ENCODE data around the gene HACD2. TPM values are rescaled to one million over a fixed set of nuclear protein-coding genes. Genes with fewer than 3 reads are reported as not detected.

The HACD2 gene
- total and polyA plus RNA-seq, 9 of the 15 experiments (the other 6 are each of a cell fraction or from before 2014, with no cell fraction given) = 1.3 to 10.5 (median 3.8) TPM

DNA sequence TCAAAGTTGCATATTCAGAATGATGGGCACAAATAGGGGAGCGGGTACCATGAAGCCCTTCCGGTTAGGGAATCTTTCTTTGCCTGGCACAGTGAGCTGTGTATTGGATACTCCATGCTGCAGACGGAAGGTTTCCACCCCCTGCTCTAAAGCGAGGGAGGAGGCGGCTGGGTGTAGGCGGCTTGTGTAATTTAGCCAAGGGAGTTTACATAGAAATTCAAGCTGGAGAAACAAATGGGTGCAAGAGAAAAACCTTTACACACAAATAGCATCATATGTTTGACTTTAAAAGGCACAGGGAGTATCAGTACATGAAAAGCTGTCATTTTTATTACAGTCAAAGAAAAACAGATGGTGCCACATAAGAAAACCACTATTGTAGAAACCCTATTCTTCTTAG, 76.7 kb downstream of the HACD2 start (continued):
- no peak for TF ChIP-seq RBM14 (IDR thresholded peaks at IDR 0.05; ENCODE audit: borderline replicate concordance, insufficient read depth, low read depth, low read length)
- TF ChIP-seq POLR2AphosphoS2 (IDR thresholded peaks at IDR 0.05; ENCODE audit: low read length) = no peak

DNA sequence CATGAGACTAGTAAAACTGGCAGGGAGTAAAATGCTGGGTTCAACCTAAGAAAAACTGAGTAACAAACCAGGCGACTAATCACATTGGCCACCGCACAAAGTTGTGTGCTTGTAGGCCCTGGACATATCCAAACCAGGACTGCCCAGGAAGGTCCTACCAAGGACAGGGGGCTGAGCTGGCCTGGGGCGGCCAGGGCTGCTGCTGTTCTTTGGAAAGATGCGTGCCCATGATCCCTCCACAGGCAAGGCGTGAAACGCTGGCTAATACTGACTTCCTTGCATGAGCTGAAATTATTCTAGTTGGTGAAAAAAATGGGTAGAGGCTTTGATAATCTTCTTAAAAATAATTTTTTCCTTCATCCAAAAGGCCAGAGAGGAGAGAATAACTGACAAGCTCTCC, 79.0 kb downstream of the HACD2 start:
- TF ChIP-seq DMBX1 (CRISPR knock-in tag; IDR thresholded peaks at IDR 0.05; ENCODE audit: borderline replicate concordance) (no peak), CAMTA2 (CRISPR knock-in tag; conservative IDR thresholded peaks at IDR 0.05) (no peak), ETS2 (tag; IDR thresholded peaks at IDR 0.05; ENCODE audit: borderline replicate concordance, poor library complexity, severe bottlenecking) (no peak), ZNF445 (CRISPR knock-in tag; IDR thresholded peaks at IDR 0.05; ENCODE audit: low read depth) (no peak), HNRNPUL1 (IDR thresholded peaks at IDR 0.05; ENCODE audit: low read length) (no peak), NFE2 (IDR thresholded peaks at IDR 0.05; ENCODE audit: low read depth) (no peak), CSDE1 (IDR thresholded peaks at IDR 0.05) (no peak), POLR2AphosphoS5 (IDR thresholded peaks at IDR 0.05; ENCODE audit: control insufficient read depth, insufficient read depth, low read depth, low read length) (no peak), PURB (CRISPR knock-in tag; IDR thresholded peaks at IDR 0.05; ENCODE audit: low read depth) (no peak), ARID1B (IDR thresholded peaks at IDR 0.05) (no peak), ZBTB7A (IDR thresholded peaks at IDR 0.05; ENCODE audit: borderline replicate concordance, control insufficient read depth, low read depth, low read length) (no peak), CREBBP (IDR thresholded peaks at IDR 0.05; ENCODE audit: low read depth, low read length) (no peak), ZBTB1 (CRISPR knock-in tag; IDR thresholded peaks at IDR 0.05; ENCODE audit: borderline replicate concordance, low read depth) (no peak)
- TF ChIP-seq, protein P1, sequence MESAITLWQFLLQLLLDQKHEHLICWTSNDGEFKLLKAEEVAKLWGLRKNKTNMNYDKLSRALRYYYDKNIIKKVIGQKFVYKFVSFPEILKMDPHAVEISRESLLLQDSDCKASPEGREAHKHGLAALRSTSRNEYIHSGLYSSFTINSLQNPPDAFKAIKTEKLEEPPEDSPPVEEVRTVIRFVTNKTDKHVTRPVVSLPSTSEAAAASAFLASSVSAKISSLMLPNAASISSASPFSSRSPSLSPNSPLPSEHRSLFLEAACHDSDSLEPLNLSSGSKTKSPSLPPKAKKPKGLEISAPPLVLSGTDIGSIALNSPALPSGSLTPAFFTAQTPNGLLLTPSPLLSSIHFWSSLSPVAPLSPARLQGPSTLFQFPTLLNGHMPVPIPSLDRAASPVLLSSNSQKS (CRISPR knock-in tag; IDR thresholded peaks at IDR 0.05) = no peak
- TF ChIP-seq, protein P2, sequence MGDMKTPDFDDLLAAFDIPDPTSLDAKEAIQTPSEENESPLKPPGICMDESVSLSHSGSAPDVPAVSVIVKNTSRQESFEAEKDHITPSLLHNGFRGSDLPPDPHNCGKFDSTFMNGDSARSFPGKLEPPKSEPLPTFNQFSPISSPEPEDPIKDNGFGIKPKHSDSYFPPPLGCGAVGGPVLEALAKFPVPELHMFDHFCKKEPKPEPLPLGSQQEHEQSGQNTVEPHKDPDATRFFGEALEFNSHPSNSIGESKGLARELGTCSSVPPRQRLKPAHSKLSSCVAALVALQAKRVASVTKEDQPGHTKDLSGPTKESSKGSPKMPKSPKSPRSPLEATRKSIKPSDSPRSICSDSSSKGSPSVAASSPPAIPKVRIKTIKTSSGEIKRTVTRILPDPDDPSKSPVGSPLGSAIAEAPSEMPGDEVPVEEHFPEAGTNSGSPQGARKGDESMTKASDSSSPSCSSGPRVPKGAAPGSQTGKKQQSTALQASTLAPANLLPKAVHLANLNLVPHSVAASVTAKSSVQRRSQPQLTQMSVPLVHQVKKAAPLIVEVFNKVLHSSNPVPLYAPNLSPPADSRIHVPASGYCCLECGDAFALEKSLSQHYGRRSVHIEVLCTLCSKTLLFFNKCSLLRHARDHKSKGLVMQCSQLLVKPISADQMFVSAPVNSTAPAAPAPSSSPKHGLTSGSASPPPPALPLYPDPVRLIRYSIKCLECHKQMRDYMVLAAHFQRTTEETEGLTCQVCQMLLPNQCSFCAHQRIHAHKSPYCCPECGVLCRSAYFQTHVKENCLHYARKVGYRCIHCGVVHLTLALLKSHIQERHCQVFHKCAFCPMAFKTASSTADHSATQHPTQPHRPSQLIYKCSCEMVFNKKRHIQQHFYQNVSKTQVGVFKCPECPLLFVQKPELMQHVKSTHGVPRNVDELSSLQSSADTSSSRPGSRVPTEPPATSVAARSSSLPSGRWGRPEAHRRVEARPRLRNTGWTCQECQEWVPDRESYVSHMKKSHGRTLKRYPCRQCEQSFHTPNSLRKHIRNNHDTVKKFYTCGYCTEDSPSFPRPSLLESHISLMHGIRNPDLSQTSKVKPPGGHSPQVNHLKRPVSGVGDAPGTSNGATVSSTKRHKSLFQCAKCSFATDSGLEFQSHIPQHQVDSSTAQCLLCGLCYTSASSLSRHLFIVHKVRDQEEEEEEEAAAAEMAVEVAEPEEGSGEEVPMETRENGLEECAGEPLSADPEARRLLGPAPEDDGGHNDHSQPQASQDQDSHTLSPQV (IDR thresholded peaks at IDR 0.05) = no peak
- Histone ChIP-seq H4K20me1 (replicated peaks; ENCODE audit: control insufficient read depth, insufficient read depth, low read length) (no peaks in the 10 kb centered on the region), H3K4me1 (replicated peaks in 1 of 2; ENCODE audit: control insufficient read depth in 2 of 2, insufficient read depth in 2 of 2, low read length in 2 of 2) (no peaks in the 10 kb centered on the region), H3K36me3 (ENCODE audit: control insufficient read depth, insufficient read depth, low read length) (no peaks in the 10 kb centered on the region), H2AFZ (ENCODE audit: low read depth, low read length) (no peak overlapping the region), H3K9ac (ENCODE audit: insufficient read depth in 1 of 2, low read depth in 2 of 2, low read length in 2 of 2) (no peak overlapping the region), H3K27me3 (ENCODE audit: control insufficient read depth in 2 of 2, insufficient read depth in 2 of 2, low read length in 2 of 2) (no peaks in the 10 kb centered on the region), H3K79me2 (ENCODE audit: control insufficient read depth, insufficient read depth, low read length) (no peaks in the 10 kb centered on the region), H3K9me1 (ENCODE audit: control insufficient read depth, insufficient read depth, low read length) (no peaks in the 10 kb centered on the region), H3K4me3 (no peak overlapping the region), H3K9me3 (replicated peaks; ENCODE audit: control insufficient read depth, insufficient read depth, low read depth, low read length) (no peaks in the 10 kb centered on the region), H3K27ac (ENCODE audit: extremely low read depth, low read depth, low read length) (no peak overlapping the region), H3K4me2 (ENCODE audit: insufficient read depth, low read length) (no peak overlapping the region)
- no peak for ATAC-seq
- in situ Hi-C loops (cut with MboI) = no loop called here
- ChIA-PET CTCF (ENCODE audit: low intra/inter-chr PET ratio) (no interaction called here), POLR2A (interaction anchor here (0.7 kb wide), 1 partner anchor 11 kb away, joined by 3 read pairs; no protein-coding TSS in a partner anchor)
- 87% methylated on average over 6 of the region's 6 CpGs for WGBS (ENCODE audit: insufficient coverage, low coverage, missing lambda C conversion rate)
- no peak for DNase-seq (ENCODE audit: extremely low read depth in 1 of 4, low spot score in 3 of 4)
- no peak for FAIRE-seq
- intact Hi-C loops (cut with micrococcal nuclease) = no loop called here
- no TSS peak for BruUV-seq (replicated peaks)
